Hepatocyte (in vitro differentiated cells): Measurements from ENCODE around the gene KCNN1. TPM values are rescaled to one million over a fixed set of nuclear protein-coding genes. Genes with fewer than 3 reads are reported as not detected.
"Not testable (repeated sequence)": the region's sequence is repeated elsewhere in the genome, so short reads cannot be mapped to it uniquely, and the experiment has no call there.

Source experiments
- DNase-seq: peaks from one replicate; pipeline ENCODE4 v3.0.0-alpha.2; 2016; ENCODE audit warnings: low spot score
- H2AFZ ChIP-seq: fragments of 200-600 bp; sonication (generic); 2 replicates; pipeline ENCODE4 v1.6.0; 2016; ENCODE audit warnings: antibody characterized with exemption, mild to moderate bottlenecking
- H3K27ac ChIP-seq: fragments of 200-600 bp; sonication (generic); 2 replicates; pipeline ENCODE4 v1.5.1; 2016; ENCODE audit warnings: mild to moderate bottlenecking
- H3K27me3 ChIP-seq: fragments of 200-600 bp; sonication (generic); 2 replicates; pipeline ENCODE4 v1.6.1; 2016
- H3K36me3 ChIP-seq: fragments of 200-600 bp; sonication (generic); replicated peaks from 2 replicates; pipeline ENCODE4 v1.5.1; 2016; ENCODE audit warnings: low read depth; ENCODE audit not compliant: insufficient read depth
- H3K4me1 ChIP-seq: fragments of 200-600 bp; sonication (generic); 2 replicates; pipeline ENCODE4 v1.5.1; 2016; ENCODE audit warnings: mild to moderate bottlenecking, moderate library complexity; ENCODE audit not compliant: insufficient read depth
- H3K4me2 ChIP-seq: fragments of 200-600 bp; sonication (generic); 2 replicates; pipeline ENCODE4 v1.6.0; 2016
- H3K4me3 ChIP-seq: fragments of 200-600 bp; sonication (generic); 2 replicates; pipeline ENCODE4 v1.5.1; 2016; ENCODE audit warnings: mild to moderate bottlenecking
- H3K79me2 ChIP-seq: fragments of 200-600 bp; sonication (generic); 2 replicates; pipeline ENCODE4 v1.6.0; 2017; ENCODE audit warnings: mild to moderate bottlenecking
- H3K9me2 ChIP-seq: fragments of 200-600 bp; sonication (generic); replicated peaks from 2 replicates; pipeline ENCODE4 v1.6.0; 2017; ENCODE audit warnings: mild to moderate bottlenecking; ENCODE audit not compliant: insufficient read depth
- H3K9me3 ChIP-seq: fragments of 200-600 bp; sonication (generic); 2 replicates; pipeline ENCODE4 v1.5.1; 2016; ENCODE audit warnings: low read depth, mild to moderate bottlenecking
- H4K20me1 ChIP-seq: fragments of 200-600 bp; sonication (generic); 2 replicates; pipeline ENCODE4 v1.6.0; 2016; ENCODE audit warnings: mild to moderate bottlenecking; ENCODE audit not compliant: insufficient read depth, poor library complexity, severe bottlenecking
- CTCF ChIP-seq: fragments of 200-600 bp; sonication (generic); IDR thresholded peaks from 2 replicates; pipeline ENCODE4 v1.5.1; 2016; ENCODE audit warnings: antibody characterized with exemption, mild to moderate bottlenecking; ENCODE audit not compliant: poor library complexity
- EZH2 ChIP-seq: fragments of 200-600 bp; sonication (generic); IDR thresholded peaks from 2 replicates; pipeline ENCODE4 v1.6.1; 2016; ENCODE audit warnings: antibody characterized with exemption, mild to moderate bottlenecking, borderline replicate concordance
- EZH2phosphoT487 ChIP-seq: fragments of 200-600 bp; sonication (generic); IDR thresholded peaks from one replicate; pipeline ENCODE4 v1.6.1; 2018; ENCODE audit warnings: antibody characterized with exemption, mild to moderate bottlenecking, low read depth, moderate library complexity; ENCODE audit not compliant: unreplicated experiment, severe bottlenecking
- WGBS: methylation state at CpG from one replicate; pipeline ENCODE4 v1.1.6; 2016; ENCODE audit warnings: low lambda C conversion rate; ENCODE audit errors: missing lambda C conversion rate; 5-methylcytosine and 5-hydroxymethylcytosine counted together
- polyA plus RNA-seq: library from polyadenylated mRNA; unstranded; fragments of >200 nt; fragmentation: Nextera tagmentation; extraction: Ambion mirVana; gene quantifications from 2 replicates; pipeline ENCODE4 v1.2.1, GENCODE V29; 2016
- total RNA-seq: library from RNA; depleted of rRNA; stranded (reverse); fragments of >200 nt; gene quantifications from 2 replicates; pipeline ENCODE4 v1.2.3, GENCODE V29; 2014

Gene KCNN1
- total and polyA plus RNA-seq, 2 experiments from 2014 or later, result 2.4 to 3.2 TPM

GRCh38 chr19:18027151-18027550 lies 60.2 kb downstream of the KCNN1 start:
- no peak overlapping the region for H3K27ac ChIP-seq
- no peaks in the 10 kb centered on the region for H3K79me2 ChIP-seq
- no peak for TF ChIP-seq EZH2
- no peak for TF ChIP-seq EZH2phosphoT487
- TF ChIP-seq CTCF, result no peak
- no peak overlapping the region for H3K4me3 ChIP-seq
- H3K4me2 ChIP-seq, result no peak overlapping the region
- 93% methylated on average over 4 of the region's 4 CpGs for whole genome bisulfite sequencing
- no peaks in the 10 kb centered on the region for H4K20me1 ChIP-seq
- no peak overlapping the region for H2AFZ ChIP-seq
- no peak for DNase-seq
- no peaks in the 10 kb centered on the region for H3K9me2 ChIP-seq
- no peaks in the 10 kb centered on the region for H3K27me3 ChIP-seq
- H3K36me3 ChIP-seq, result no peaks in the 10 kb centered on the region
- no peaks in the 10 kb centered on the region for H3K9me3 ChIP-seq
- H3K4me1 ChIP-seq, result peaks cover 11% of the 10 kb centered on the region

- H3K36me3 ChIP-seq, result no peaks in the 10 kb centered on the region
- H3K27ac ChIP-seq, result peak overlapping the region; percentile 35
- no peak overlapping the region for H2AFZ ChIP-seq
- no peaks in the 10 kb centered on the region for H3K27me3 ChIP-seq
- no peaks in the 10 kb centered on the region for H3K9me2 ChIP-seq
- no peak for TF ChIP-seq EZH2phosphoT487
- no peak for TF ChIP-seq CTCF
- H4K20me1 ChIP-seq, result no peaks in the 10 kb centered on the region
- no peaks in the 10 kb centered on the region for H3K9me3 ChIP-seq
- H3K4me1 ChIP-seq, result peaks cover 11% of the 10 kb centered on the region
- WGBS, result 37% methylated on average over 8 of the region's 8 CpGs
- H3K4me2 ChIP-seq, result peak overlapping the region; percentile 25
- no peaks in the 10 kb centered on the region for H3K79me2 ChIP-seq
- no peak overlapping the region for H3K4me3 ChIP-seq
- peak; percentile 68 for DNase-seq
Observed at GRCh38 chr19:18029617-18030338, 62.9 kb downstream of the KCNN1 start.

- not testable (repeated sequence) for H3K27ac ChIP-seq
Observed at GRCh38 chr19:18031401-18031800, 64.5 kb downstream of the KCNN1 start.

GRCh38 chr19:18032102-18032501 lies 65.2 kb downstream of the KCNN1 start:
- not testable (repeated sequence) for H3K79me2 ChIP-seq, DNase-seq, H3K36me3 ChIP-seq, H4K20me1 ChIP-seq, H3K27ac ChIP-seq, H3K4me3 ChIP-seq, H2AFZ ChIP-seq, H3K27me3 ChIP-seq, H3K9me2 ChIP-seq, H3K9me3 ChIP-seq, H3K4me2 ChIP-seq
- WGBS, result 76% methylated on average over 2 of the region's 2 CpGs
- peaks cover 11% of the 10 kb centered on the region for H3K4me1 ChIP-seq

More at GRCh38 chr19:18031401-18031800, 64.5 kb downstream of the KCNN1 start:
- not testable (repeated sequence) for H3K36me3 ChIP-seq, H3K4me2 ChIP-seq, H3K4me3 ChIP-seq, H3K79me2 ChIP-seq, H3K9me2 ChIP-seq, H4K20me1 ChIP-seq, H3K27me3 ChIP-seq, DNase-seq, H3K9me3 ChIP-seq, H2AFZ ChIP-seq
- WGBS, result 88% methylated on average over 5 of the region's 5 CpGs
- H3K4me1 ChIP-seq, result peaks cover 11% of the 10 kb centered on the region
